NCI-H2196 treated with DMSO at 0.1 percent for 48 hours (cell line): ENCODE results near the gene MYOCD.
"Not testable (repeated sequence)": the region's sequence is repeated elsewhere in the genome, so short reads cannot be mapped to it uniquely, and the experiment has no call there.

ENCODE experiments used
- DNase-seq: peaks from one replicate; lab custom pipeline; 2025; ENCODE audit not compliant: unreplicated experiment; lab: John Stamatoyannopoulos, UW

The MYOCD gene, protein sequence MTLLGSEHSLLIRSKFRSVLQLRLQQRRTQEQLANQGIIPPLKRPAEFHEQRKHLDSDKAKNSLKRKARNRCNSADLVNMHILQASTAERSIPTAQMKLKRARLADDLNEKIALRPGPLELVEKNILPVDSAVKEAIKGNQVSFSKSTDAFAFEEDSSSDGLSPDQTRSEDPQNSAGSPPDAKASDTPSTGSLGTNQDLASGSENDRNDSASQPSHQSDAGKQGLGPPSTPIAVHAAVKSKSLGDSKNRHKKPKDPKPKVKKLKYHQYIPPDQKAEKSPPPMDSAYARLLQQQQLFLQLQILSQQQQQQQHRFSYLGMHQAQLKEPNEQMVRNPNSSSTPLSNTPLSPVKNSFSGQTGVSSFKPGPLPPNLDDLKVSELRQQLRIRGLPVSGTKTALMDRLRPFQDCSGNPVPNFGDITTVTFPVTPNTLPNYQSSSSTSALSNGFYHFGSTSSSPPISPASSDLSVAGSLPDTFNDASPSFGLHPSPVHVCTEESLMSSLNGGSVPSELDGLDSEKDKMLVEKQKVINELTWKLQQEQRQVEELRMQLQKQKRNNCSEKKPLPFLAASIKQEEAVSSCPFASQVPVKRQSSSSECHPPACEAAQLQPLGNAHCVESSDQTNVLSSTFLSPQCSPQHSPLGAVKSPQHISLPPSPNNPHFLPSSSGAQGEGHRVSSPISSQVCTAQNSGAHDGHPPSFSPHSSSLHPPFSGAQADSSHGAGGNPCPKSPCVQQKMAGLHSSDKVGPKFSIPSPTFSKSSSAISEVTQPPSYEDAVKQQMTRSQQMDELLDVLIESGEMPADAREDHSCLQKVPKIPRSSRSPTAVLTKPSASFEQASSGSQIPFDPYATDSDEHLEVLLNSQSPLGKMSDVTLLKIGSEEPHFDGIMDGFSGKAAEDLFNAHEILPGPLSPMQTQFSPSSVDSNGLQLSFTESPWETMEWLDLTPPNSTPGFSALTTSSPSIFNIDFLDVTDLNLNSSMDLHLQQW

GRCh38 chr17:12665263-12666210 is at the start of gene MYOCD:
MYOCD (plus strand) TSS chr17:12665890; CDS start chr17:12666189, 299 bp downstream.
- DNase-seq: no peak

- DNase-seq: no peak
Observed at GRCh38 chr17:12616161-12616560, 49.5 kb upstream of the MYOCD start.

- no peak for DNase-seq
Observed at GRCh38 chr17:12618557-12618956, 47.1 kb upstream of the MYOCD start.

- DNase-seq: no peak
Observed at GRCh38 chr17:12619459-12620199, 46.1 kb upstream of the MYOCD start.

- no peak for DNase-seq
Observed at GRCh38 chr17:12620200-12620720, 45.4 kb upstream of the MYOCD start.

- DNase-seq: no peak
Observed at GRCh38 chr17:12622726-12623125, 43.0 kb upstream of the MYOCD start.

DNA sequence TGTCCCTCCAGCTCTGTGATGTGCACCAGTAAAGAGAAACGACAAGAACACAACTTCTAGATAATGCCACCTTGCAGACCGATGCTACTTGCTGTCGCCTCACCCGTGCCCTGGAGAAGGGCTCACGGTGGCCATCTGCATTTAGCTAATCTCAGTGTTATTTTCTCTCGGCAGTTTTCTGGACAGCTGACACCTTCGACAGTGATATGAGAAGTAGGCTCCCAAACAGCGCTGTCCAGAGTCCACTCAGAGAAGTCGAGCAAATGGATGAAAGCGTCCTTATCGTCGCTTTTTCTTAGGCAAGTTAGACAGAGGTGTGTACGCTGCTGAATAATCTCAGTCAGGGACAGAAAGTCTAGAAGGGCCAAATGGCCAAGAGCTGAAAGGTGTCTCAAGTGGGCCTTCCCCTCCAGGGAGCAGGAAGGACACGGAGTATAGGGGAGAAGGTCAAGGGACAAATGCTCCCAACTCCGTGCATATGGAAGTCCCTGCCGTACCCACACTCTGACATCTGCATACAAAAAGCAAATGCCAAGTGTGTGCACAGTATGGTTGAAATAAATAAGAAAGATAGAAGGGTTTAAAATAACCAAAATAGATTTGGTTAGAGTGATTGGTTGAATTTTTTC is 42.4 kb upstream of the MYOCD start:
- no peak for DNase-seq

DNA sequence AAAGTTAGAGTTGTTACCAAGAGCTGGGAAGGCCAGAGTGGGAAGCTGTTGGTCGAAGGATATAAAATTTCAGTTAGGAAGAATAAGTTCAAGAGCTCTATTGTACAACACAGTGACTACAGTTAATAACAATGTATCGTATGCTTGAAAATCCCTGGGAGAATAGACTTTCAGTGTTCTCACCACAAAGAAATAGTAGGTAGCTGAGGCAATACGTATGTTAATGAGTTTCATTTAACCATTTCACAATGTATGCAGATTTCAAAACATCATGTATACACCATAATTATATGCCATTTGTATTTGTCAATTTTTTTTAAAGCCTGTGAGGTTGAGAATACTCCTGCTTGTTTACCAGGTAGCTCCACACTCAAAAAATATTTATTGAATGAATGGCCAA is 41.5 kb upstream of the MYOCD start:
- DNase-seq: no peak

DNA sequence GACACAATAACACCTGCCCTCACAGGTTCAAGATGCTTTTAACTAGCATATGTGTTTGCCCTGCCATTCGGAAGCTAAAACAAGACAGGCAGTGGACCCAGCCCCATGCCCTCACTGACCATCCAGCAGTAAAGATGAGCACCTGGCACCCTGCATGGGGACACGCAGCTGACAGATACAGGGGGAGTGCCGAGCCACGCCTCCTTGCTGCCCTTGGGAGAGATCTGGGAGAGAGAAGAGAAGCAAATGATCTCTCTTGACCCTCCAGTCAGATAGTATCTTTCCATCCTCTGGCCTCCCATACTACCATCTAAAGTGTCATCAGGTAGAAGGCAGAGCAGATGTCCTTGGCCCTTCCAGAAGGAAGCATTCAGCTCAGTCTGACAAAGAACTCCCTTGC is 40.6 kb upstream of the MYOCD start:
- no peak for DNase-seq

DNA sequence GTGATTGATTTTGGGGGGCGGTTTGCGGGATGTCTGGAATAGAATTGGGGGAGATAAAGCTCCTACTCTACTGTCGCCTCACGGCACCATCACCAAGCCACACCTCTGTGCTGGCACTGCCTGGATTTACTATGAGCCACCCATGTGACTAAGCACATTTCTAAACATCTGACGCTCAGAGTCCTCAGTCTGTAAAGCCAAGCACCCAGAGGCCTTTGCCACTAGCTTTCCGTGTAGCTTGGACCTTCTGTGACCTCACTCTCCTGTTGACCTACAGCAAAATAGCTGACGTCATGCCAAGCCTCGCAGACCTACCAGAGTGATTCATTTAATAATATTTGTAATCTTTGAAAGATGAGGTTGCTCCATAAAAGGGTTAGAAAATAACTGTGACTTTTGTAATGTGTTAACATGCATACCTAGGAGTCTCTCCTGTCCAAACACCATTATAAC is 38.5 kb upstream of the MYOCD start:
- DNase-seq: no peak

GRCh38 chr17:12627781-12628451 is 37.8 kb upstream of the MYOCD start:
- no peak for DNase-seq

DNA sequence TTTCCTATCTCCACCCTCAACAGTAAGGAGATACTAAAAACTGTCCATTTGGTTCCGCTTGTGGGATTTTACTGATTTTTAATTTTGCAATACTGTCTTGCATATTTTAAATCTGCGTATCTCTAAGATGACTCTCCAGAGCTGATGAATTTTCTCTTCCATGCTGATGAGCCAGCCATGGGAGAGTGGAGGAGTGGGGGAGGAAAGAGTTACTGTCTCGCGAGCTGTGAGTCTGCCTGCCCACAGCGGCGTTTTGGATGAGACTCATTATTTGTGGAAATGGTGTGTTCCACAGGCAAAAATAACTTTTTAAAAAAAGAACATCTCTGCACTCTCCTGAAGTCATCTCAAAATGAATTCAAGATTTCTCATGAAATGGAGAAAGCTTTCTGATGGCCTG is 34.6 kb upstream of the MYOCD start:
- DNase-seq: no peak

GRCh38 chr17:12632785-12633184 is 32.9 kb upstream of the MYOCD start:
- no peak for DNase-seq

DNA sequence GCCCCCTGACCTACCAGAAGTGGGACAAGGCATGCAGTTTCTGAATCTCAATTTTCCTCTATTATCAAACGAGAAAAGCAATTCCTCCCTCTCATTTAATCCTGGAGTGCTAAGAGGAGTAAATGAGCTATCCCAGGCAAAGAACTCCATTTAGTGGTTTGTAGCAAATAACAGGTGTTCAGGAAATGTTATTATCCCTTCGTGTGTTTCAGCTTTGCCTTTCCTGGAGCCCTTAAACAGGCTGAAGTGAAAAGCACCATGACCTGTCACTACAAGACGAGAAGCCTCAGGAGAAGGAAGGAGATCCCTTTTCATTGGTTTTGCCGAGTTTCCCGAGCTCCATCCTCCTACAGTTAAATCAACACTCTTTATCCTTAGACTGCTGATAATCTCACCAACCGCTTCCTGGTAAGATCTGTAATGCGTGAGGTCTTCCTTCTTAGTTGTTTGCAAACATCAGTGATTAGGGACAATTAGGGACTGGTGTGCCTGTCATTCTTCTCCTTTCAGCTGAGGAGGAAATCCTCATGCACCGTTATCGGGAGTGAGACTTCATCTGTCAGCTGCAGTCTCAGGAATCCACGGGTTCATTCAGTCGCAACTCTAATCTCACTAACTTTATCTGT is 30.8 kb upstream of the MYOCD start:
- no peak for DNase-seq

DNA sequence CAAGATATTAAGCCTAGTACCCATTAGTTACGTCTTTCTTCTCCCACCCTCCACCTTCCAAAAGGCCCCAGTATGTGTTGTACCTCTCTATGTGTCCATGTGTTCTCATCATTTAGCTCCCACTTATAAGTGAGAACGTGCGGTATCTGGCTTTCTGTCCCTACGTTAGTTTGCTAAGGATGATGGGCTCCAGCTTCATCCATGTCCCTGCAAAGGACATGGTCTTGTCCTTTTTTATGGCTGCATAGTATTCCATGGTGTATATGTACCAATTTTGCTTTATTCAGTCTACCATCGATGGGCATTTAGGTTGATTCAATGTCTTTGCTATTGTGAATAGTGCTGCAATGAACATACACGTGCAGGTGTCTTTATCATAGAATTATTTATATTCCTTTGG is 29.7 kb upstream of the MYOCD start:
- not testable (repeated sequence) for DNase-seq

- no peak for DNase-seq
Observed at GRCh38 chr17:12637015-12637414, 28.7 kb upstream of the MYOCD start.

- no peak for DNase-seq
Observed at GRCh38 chr17:12637745-12638651, 27.7 kb upstream of the MYOCD start.
